ENCODE data around the gene ZNF831.
A peak's percentile ranks its signal among the peaks of the same experiment; 100 is the strongest.

ZNF831 gene

DNA sequence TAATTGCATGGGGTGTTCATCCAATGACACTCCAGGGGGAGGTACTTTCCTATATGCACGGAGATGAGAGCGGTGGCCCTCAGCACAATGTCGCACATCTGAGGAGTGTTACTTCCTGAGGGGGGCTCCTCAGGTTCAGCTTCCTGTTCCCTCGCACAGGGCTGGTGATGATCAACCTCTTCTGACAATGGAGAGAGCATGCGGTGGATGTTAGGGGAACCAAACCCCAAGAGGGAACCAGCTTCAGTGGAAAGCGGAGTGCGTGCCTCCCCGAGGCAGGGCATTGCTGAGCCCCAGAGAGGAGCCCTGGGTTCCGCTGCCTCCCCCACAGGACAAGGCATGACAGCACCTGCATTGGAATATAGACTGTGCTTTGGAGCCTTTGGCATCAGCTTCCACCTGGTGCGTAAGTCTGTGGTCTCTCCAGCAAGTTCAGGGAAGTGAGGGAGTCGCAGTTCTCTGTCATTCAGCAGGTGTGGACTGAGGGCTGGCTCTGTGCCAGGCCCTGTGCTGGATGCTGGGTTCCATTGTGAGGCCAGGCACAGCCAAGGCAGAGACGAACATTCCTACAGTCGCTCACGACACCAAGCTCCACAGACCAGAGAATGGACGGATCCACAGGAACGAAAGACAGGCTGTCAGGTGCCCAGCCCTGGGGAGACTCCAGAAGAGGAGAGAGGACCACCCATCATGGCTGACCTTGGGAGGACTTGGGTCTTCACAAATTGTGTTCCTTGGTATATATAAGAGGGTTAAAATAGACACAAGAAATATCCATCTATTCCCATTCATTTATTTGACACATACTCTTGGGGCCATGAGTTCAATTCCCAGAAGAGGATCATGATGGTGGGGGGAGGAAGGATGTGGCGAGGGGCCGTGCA lies 3.9 kb upstream of the ZNF831 start:
- peak overlapping the region; percentile 86 for H3K4me2 ChIP-seq (ENCODE audit: low read length)
- peaks cover 58% of the 10 kb centered on the region for H3K4me1 ChIP-seq (ENCODE audit: control insufficient read depth, low read length)
- no peaks in the 10 kb centered on the region for H3K27me3 ChIP-seq (ENCODE audit: control insufficient read depth, low read length)
- no peaks in the 10 kb centered on the region for H3K9me3 ChIP-seq (ENCODE audit: control insufficient read depth, insufficient read depth, low read length)
- H3K79me2 ChIP-seq (ENCODE audit: control insufficient read depth, low read length), result peaks cover 11% of the 10 kb centered on the region
- H3K4me3 ChIP-seq (ENCODE audit: low read length), result peak overlapping the region; percentile 68
- TF ChIP-seq EZH2phosphoT487 (IDR thresholded peaks at IDR 0.05; ENCODE audit: borderline replicate concordance, low read length), result no peak
- TF ChIP-seq CTCF (IDR thresholded peaks at IDR 0.05; ENCODE audit: low read depth, low read length, poor library complexity, severe bottlenecking), result peak; percentile 26
- H3K36me3 ChIP-seq (ENCODE audit: control insufficient read depth, low read length), result no peaks in the 10 kb centered on the region
- H3K9me2 ChIP-seq (replicated peaks; ENCODE audit: control insufficient read depth, low read length), result no peaks in the 10 kb centered on the region
- no peaks in the 10 kb centered on the region for H4K20me1 ChIP-seq (ENCODE audit: control insufficient read depth, insufficient read depth, low read depth, low read length)
- peak overlapping the region; percentile 79 for H3K27ac ChIP-seq (ENCODE audit: low read depth, low read length)
- peaks cover 15% of the 10 kb centered on the region for H3F3A ChIP-seq (ENCODE audit: control insufficient read depth, insufficient read depth)

DNA sequence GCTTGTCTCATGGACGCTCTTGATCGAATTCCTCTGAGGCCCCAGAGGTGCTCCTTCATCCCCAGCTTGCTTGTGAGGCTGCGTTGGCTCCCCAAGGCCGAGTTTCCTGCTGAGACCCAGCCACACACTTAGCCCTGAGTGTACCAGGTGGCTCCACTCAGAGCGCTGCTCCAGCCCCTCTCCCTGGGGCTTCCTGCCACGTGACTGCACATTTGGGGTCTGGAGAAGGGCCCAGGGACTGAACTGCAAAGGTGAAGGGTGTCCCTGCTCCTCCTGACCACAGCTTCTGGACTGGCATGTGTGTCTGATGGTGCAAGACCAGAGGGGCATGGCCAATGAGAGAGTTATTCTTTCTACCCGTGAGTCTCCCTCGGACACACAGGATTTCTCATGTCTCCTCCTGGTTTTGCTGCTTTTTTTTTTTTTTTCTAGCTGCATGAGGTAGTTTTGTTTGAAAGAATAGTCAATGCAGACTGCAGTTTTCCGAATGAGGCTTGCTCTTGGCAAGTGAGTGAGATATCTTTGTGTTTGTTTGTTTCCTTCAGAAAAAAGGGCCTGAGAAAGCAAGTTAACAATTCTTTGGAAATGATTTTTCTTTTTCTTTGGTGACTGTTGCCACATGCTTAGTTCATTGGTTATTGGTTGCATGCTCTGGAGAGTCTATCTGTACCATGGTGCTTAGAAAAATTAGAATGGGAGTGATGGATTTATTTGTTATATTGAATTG lies 3.1 kb upstream of the ZNF831 start:
- Histone ChIP-seq H3K36me3 (ENCODE audit: control insufficient read depth, low read length) (no peaks in the 10 kb centered on the region), H3F3A (ENCODE audit: control insufficient read depth, insufficient read depth) (peaks cover 15% of the 10 kb centered on the region), H3K79me2 (ENCODE audit: control insufficient read depth, low read length) (peaks cover 19% of the 10 kb centered on the region), H4K20me1 (ENCODE audit: control insufficient read depth, insufficient read depth, low read depth, low read length) (no peaks in the 10 kb centered on the region), H3K4me3 (ENCODE audit: low read length) (peak overlapping the region; percentile 68), H3K9me2 (replicated peaks; ENCODE audit: control insufficient read depth, low read length) (no peaks in the 10 kb centered on the region), H3K4me2 (ENCODE audit: low read length) (peak overlapping the region; percentile 86), H3K27me3 (ENCODE audit: control insufficient read depth, low read length) (no peaks in the 10 kb centered on the region), H3K9me3 (ENCODE audit: control insufficient read depth, insufficient read depth, low read length) (no peaks in the 10 kb centered on the region), H3K27ac (ENCODE audit: low read depth, low read length) (peak overlapping the region; percentile 79), H3K4me1 (ENCODE audit: control insufficient read depth, low read length) (peaks cover 66% of the 10 kb centered on the region)
- TF ChIP-seq CTCF (IDR thresholded peaks at IDR 0.05; ENCODE audit: low read depth, low read length, poor library complexity, severe bottlenecking) (no peak), EZH2phosphoT487 (IDR thresholded peaks at IDR 0.05; ENCODE audit: borderline replicate concordance, low read length) (no peak)

GRCh38 chr20:59161721-59162120 lies 1.9 kb upstream of the ZNF831 start:
- H3K4me1 ChIP-seq (ENCODE audit: control insufficient read depth, low read length), result peaks cover 78% of the 10 kb centered on the region
- peak overlapping the region; percentile 86 for H3K4me2 ChIP-seq (ENCODE audit: low read length)
- no peaks in the 10 kb centered on the region for H4K20me1 ChIP-seq (ENCODE audit: control insufficient read depth, insufficient read depth, low read depth, low read length)
- H3K9me3 ChIP-seq (ENCODE audit: control insufficient read depth, insufficient read depth, low read length), result no peaks in the 10 kb centered on the region
- H3K27me3 ChIP-seq (ENCODE audit: control insufficient read depth, low read length), result no peaks in the 10 kb centered on the region
- no peaks in the 10 kb centered on the region for H3K9me2 ChIP-seq (replicated peaks; ENCODE audit: control insufficient read depth, low read length)
- TF ChIP-seq EZH2phosphoT487 (IDR thresholded peaks at IDR 0.05; ENCODE audit: borderline replicate concordance, low read length) (no peak), CTCF (IDR thresholded peaks at IDR 0.05; ENCODE audit: low read depth, low read length, poor library complexity, severe bottlenecking) (no peak)
- peaks cover 30% of the 10 kb centered on the region for H3K79me2 ChIP-seq (ENCODE audit: control insufficient read depth, low read length)
- peaks cover 16% of the 10 kb centered on the region for H3F3A ChIP-seq (ENCODE audit: control insufficient read depth, insufficient read depth)
- no peaks in the 10 kb centered on the region for H3K36me3 ChIP-seq (ENCODE audit: control insufficient read depth, low read length)
- H3K27ac ChIP-seq (ENCODE audit: low read depth, low read length), result peak overlapping the region; percentile 79
- H3K4me3 ChIP-seq (ENCODE audit: low read length), result peak overlapping the region; percentile 82
